ENCODE measurements around the gene CCND1. TPM values are rescaled to one million over a fixed set of nuclear protein-coding genes. Genes with fewer than 3 reads are reported as not detected.

Gene CCND1
- total and polyA plus RNA-seq, 9 of the 15 experiments (the other 6 are each of a cell fraction or from before 2014, with no cell fraction given) = 0.04 to 23.3 (median 3.8) TPM

DNA sequence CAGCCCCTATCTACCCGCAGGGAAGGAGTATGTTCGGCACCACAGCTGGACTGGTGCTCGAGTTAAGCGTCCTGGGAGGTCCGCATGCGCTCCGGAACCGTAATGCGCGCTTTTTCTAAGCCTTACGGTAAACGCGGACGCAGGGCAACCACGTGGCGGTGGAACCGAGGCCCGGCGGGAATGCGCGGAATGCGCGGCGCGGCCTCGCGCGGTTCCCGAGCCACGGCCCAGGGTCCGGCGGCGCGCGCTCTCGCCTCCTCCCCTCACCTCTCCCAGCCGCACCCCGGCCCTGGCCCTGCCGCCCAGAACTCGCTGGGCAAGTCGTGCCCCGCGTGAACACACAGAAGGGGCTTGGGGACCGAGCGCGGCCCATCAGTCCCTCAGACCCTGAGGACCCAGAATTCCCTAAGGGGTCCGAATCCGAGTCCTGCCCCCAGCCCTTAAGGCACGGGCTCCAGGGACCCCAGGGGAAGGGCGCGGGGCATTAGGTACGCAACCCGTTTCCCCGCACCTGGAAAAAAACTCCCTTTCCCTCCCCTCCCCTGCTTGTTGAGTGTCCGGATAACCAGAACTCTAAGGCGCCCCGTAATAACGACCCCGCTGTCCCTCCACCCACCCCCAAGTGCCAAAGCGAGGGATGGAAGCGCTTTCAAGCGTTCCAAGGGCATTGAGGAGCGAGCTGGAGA is 4.3 kb upstream of the CCND1 start (continued):
- TF ChIP-seq, protein P1, sequence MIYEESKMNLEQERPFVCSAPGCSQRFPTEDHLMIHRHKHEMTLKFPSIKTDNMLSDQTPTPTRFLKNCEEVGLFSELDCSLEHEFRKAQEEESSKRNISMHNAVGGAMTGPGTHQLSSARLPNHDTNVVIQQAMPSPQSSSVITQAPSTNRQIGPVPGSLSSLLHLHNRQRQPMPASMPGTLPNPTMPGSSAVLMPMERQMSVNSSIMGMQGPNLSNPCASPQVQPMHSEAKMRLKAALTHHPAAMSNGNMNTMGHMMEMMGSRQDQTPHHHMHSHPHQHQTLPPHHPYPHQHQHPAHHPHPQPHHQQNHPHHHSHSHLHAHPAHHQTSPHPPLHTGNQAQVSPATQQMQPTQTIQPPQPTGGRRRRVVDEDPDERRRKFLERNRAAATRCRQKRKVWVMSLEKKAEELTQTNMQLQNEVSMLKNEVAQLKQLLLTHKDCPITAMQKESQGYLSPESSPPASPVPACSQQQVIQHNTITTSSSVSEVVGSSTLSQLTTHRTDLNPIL (CRISPR knock-in tag; IDR thresholded peaks at IDR 0.05) = no peak
- no peak for TF ChIP-seq TAF7 (tag; IDR thresholded peaks at IDR 0.05)
- TF ChIP-seq ZNF507 (tag; conservative IDR thresholded peaks at IDR 0.05) = no peak
- TF ChIP-seq, protein P2, sequence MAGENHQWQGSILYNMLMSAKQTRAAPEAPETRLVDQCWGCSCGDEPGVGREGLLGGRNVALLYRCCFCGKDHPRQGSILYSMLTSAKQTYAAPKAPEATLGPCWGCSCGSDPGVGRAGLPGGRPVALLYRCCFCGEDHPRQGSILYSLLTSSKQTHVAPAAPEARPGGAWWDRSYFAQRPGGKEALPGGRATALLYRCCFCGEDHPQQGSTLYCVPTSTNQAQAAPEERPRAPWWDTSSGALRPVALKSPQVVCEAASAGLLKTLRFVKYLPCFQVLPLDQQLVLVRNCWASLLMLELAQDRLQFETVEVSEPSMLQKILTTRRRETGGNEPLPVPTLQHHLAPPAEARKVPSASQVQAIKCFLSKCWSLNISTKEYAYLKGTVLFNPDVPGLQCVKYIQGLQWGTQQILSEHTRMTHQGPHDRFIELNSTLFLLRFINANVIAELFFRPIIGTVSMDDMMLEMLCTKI (IDR thresholded peaks at IDR 0.05; ENCODE audit: partially characterized antibody) = no peak

GRCh38 chr11:69637198-69637940 is 3.6 kb upstream of the CCND1 start:
- no TSS peak for BruUV-seq (replicated peaks)
- WGBS (ENCODE audit: insufficient coverage, low coverage, missing lambda C conversion rate) = 92% methylated on average over 28 of the region's 67 CpGs
- Histone ChIP-seq H3K9me3 (replicated peaks; ENCODE audit: control insufficient read depth, insufficient read depth, low read depth, low read length) (no peaks in the 10 kb centered on the region), H3K79me2 (ENCODE audit: control insufficient read depth, insufficient read depth, low read length) (peaks cover 4% of the 10 kb centered on the region; the same call in 1 of the 3 replicates), H3K4me3 (no peak overlapping the region), H2AFZ (ENCODE audit: low read depth, low read length) (no peak overlapping the region), H3K9ac (ENCODE audit: insufficient read depth in 1 of 2, low read depth in 2 of 2, low read length in 2 of 2) (no peak overlapping the region), H3K4me2 (ENCODE audit: insufficient read depth, low read length) (no peak overlapping the region), H3K4me1 (replicated peaks in 1 of 2; ENCODE audit: control insufficient read depth in 2 of 2, insufficient read depth in 2 of 2, low read length in 2 of 2) (peaks cover 4 to 40% of the 10 kb centered on the region in 2 experiments; a peak in 3 of 5 replicates), H3K27me3 (ENCODE audit: control insufficient read depth in 2 of 2, insufficient read depth in 2 of 2, low read length in 2 of 2) (peaks cover 16 to 24% of the 10 kb centered on the region in 2 experiments), H3K27ac (ENCODE audit: extremely low read depth, low read depth, low read length) (no peak overlapping the region), H3K9me1 (ENCODE audit: control insufficient read depth, insufficient read depth, low read length) (no peaks in the 10 kb centered on the region), H3K36me3 (ENCODE audit: control insufficient read depth, insufficient read depth, low read length) (no peaks in the 10 kb centered on the region), H4K20me1 (replicated peaks; ENCODE audit: control insufficient read depth, insufficient read depth, low read length) (no peaks in the 10 kb centered on the region; the same call in 1 of the 2 replicates)
- DNase-seq (ENCODE audit: extremely low read depth in 1 of 4, low spot score in 3 of 4) (no peak), FAIRE-seq (no peak), ATAC-seq (no peak)
- in situ Hi-C loops (cut with MboI) = no loop called here
- intact Hi-C loops (cut with micrococcal nuclease) = no loop called here
- no peak for TF ChIP-seq RFX1 (IDR thresholded peaks at IDR 0.05)
- TF ChIP-seq HNRNPH1 (optimal IDR thresholded peaks at IDR 0.05; ENCODE audit: low read depth, low read length) = no peak
- no peak for TF ChIP-seq SIRT6 (IDR thresholded peaks at IDR 0.05; ENCODE audit: low read depth, low read length)
- no peak for TF ChIP-seq POLR2H (tag; IDR thresholded peaks at IDR 0.05; ENCODE audit: low read depth)
- TF ChIP-seq, protein P3, sequence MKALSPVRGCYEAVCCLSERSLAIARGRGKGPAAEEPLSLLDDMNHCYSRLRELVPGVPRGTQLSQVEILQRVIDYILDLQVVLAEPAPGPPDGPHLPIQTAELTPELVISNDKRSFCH (CRISPR knock-in tag; IDR thresholded peaks at IDR 0.05) = no peak
- TF ChIP-seq, protein P3 (tag; IDR thresholded peaks at IDR 0.05) = no peak
- ChIA-PET POLR2A (no interaction called here), CTCF (ENCODE audit: low intra/inter-chr PET ratio) (no interaction called here)
